Activated CD4-positive, alpha-beta T cell treated with anti-CD3 and anti-CD28 coated beads for 36 hours (primary cell): ENCODE data around the gene KLHL26. TPM values are rescaled to one million over a fixed set of nuclear protein-coding genes. Genes with fewer than 3 reads are reported as not detected.

Experiments used
- ATAC-seq: fragments of 200-7000 bp; cut with Tn5 transposase; one replicate; pipeline ENCODE4 v1.10.0; 2021; ENCODE audit warnings: mild to moderate bottlenecking, moderate library complexity
- CTCF ChIA-PET: fragments of 350-600 bp; sonication (Branson Sonifier 250); formaldehyde crosslinking; loops from one replicate; lab custom pipeline; 2021; ENCODE audit warnings: antibody characterized with exemption; lab: Charles Lee
- POLR2A ChIA-PET: fragments of 350-600 bp; sonication (Branson Sonifier 250); formaldehyde crosslinking; loops from one replicate; lab custom pipeline; 2021; ENCODE audit warnings: antibody characterized with exemption, inconsistent platforms; lab: Charles Lee
- DNase-seq: peaks from one replicate; pipeline ENCODE4 v3.0.0-alpha.2; 2020
- H3K27ac Mint-ChIP-seq: one replicate; pipeline ENCODE4 v1.8.0; 2021; ENCODE audit warnings: mixed read lengths
- H3K27me3 Mint-ChIP-seq: one replicate; pipeline ENCODE4 v1.8.0; 2021; ENCODE audit warnings: mixed read lengths
- H3K36me3 Mint-ChIP-seq: one replicate; pipeline ENCODE4 v1.8.0; 2021; ENCODE audit warnings: low read depth, mixed read lengths
- H3K4me1 Mint-ChIP-seq: one replicate; pipeline ENCODE4 v1.8.0; 2021; ENCODE audit warnings: mixed read lengths
- H3K4me3 Mint-ChIP-seq: one replicate; pipeline ENCODE4 v1.8.0; 2021; ENCODE audit warnings: mild to moderate bottlenecking, moderate library complexity, mixed read lengths
- H3K9me3 Mint-ChIP-seq: one replicate; pipeline ENCODE4 v1.8.0; 2021; ENCODE audit warnings: low read depth, mixed read lengths
- intact Hi-C, 2 experiments: fragments of 100-400 bp; cut with DNase I in 1 of 2; cut with micrococcal nuclease in 1 of 2; formaldehyde crosslinking; loops; one replicate each; pipeline versions ENCODE4 v1.14.2 to v1.15.1; 2022 to 2024; cut with DNase I, micrococcal nuclease
- total RNA-seq, 2 experiments: library from RNA; stranded (reverse); gene quantifications; one replicate each; pipeline ENCODE4 v1.2.3, GENCODE V29; 2021

The KLHL26 gene
- total RNA-seq, 2 experiments from 2014 or later, result 9.9 to 11.9 TPM

DNA sequence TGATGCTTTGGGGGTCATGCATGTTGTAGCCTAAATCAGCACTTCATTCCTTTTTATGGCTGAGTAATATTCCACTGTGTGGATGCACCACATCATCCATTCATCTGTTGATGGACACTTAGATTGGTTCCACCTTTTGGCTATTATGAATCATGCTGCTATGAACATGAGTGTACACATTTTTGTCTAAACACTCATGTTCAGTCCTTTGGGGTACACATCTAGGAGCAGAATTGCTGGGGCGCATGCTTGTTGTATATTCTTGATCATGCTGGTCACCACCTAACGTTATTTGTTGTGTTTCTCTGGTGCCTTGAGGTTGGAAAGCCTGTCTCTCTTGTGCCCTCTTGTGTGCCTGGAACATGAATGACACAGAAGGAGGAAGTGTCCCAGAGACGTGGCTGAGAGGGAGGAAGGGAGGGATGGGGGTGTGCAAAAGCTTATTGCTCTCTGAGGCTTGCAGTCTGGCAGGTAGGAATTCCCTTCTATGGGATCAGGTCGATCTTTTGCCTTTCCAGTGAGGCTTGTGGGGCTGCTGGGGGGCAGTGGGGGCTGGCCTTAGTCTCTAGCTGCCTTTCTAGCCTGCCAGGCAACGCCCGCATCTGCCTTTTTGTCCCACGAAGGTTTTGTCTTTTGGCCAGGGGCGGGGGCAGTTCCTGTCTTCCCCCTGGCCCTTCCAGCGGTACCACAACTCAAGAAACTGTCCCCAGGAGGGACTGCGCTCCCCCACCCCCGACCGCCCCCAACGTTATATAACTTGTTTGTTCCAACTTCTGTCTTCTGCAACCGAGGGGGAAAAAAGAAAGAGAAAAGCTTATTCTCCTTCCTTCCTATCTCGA is 7.6 kb downstream of the KLHL26 start:
- no peak overlapping the region for H3K27ac Mint-ChIP-seq
- no peaks in the 10 kb centered on the region for H3K9me3 Mint-ChIP-seq
- no peak for ATAC-seq
- intact Hi-C loops, result no loop called here
- ChIA-PET POLR2A (no interaction called here), CTCF (no interaction called here)
- H3K27me3 Mint-ChIP-seq, result no peaks in the 10 kb centered on the region
- H3K4me3 Mint-ChIP-seq, result no peak overlapping the region
- DNase-seq, result no peak
- peaks cover 21% of the 10 kb centered on the region for H3K4me1 Mint-ChIP-seq
- H3K36me3 Mint-ChIP-seq, result peaks cover 9% of the 10 kb centered on the region

DNA sequence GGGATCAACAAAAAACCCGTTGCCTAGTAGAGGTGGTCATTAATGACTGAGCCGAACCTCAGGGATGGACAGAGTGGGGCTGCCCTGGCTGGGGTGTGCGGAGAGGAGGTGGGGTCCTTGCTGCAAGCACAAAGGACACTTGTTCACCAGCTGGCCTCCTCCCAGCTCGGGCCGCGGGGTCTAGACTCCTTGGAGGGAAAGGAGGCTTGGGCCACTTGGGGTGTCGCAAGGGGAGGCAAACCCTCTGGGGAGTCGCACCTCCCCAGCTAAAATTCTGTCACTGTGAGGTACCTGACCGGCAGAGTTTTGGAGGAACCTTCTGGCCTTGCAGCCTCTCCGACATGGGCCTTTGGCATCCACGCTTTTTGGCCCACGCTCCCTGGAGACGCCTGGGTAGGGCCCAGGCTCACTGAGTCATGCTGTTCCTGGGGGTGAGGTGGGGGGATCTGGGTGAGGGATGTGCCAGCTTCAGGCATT is 8.2 kb downstream of the KLHL26 start:
- no peaks in the 10 kb centered on the region for H3K27me3 Mint-ChIP-seq
- peaks cover 9% of the 10 kb centered on the region for H3K36me3 Mint-ChIP-seq
- H3K4me1 Mint-ChIP-seq, result peaks cover 19% of the 10 kb centered on the region
- DNase-seq (no peak), ATAC-seq (no peak)
- no peaks in the 10 kb centered on the region for H3K9me3 Mint-ChIP-seq
- intact Hi-C loops, result no loop called here
- POLR2A ChIA-PET, result no interaction called here
- H3K4me3 Mint-ChIP-seq, result no peak overlapping the region
- no peak overlapping the region for H3K27ac Mint-ChIP-seq
- CTCF ChIA-PET, result no interaction called here

DNA sequence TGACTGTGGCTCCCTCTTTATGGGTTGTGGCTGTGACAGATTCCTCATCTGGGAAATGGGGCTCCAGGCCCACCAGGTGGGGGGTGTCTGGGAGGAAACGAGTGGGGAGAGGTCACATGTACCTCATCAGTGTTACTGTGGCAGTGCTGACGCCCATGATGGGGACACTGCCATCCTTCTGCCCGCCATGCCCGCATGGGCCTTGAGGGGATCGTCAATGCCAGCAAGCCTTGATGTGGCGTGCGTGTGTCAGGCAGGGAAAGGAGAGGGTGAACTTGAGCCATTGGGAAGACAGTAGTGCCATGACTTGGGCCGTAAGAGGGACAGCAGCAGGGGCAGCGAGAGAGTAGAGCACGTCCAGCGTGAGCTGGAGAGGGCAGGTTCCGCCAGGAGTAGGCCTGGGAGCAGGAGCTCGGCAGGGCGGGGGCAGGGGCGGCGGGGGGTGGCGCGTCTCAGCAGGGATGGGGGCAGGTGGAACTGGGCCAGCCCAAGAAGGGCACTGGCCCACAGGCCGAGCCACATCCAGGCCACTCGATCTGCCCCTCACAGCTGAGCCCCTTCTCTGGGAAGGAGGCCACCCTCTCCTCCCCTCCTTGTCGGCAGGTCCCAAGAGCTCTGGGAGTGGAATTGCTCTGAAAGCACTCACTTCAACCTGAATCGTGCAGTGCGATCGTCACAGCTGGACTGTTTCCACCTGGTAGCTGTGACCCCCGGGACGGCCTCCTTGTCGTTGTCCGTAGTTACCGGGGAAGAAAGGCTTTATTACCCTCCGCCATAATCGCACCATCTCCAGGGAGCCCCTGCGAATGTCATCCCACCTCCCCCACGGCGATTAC is 9.9 kb downstream of the KLHL26 start:
- ChIA-PET POLR2A (no interaction called here), CTCF (no interaction called here)
- H3K4me3 Mint-ChIP-seq, result no peak overlapping the region
- no peak for ATAC-seq
- H3K27ac Mint-ChIP-seq, result no peak overlapping the region
- H3K9me3 Mint-ChIP-seq, result no peaks in the 10 kb centered on the region
- H3K27me3 Mint-ChIP-seq, result no peaks in the 10 kb centered on the region
- peaks cover 19% of the 10 kb centered on the region for H3K4me1 Mint-ChIP-seq
- DNase-seq, result no peak
- intact Hi-C loops, result no loop called here
- peaks cover 9% of the 10 kb centered on the region for H3K36me3 Mint-ChIP-seq

DNA sequence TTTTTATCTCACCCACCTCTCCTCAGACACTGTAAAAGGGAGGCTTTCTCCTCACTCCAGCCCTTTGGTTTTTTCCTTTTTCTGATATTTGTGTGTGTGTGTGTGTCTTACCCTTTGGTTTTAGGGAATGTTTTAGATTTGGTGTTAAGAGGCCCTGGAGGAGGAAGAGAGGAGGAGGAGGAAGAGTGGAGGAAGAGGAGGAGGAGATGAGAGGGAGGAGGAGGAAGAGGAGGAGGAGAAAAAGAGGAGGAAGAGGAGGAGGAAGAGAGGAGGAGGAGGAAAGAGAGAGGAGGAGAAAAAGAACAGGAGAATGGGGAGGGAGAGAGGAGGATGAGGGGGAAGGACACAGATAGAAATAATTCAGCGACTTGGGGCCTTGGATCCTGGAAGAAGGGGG is 10.5 kb downstream of the KLHL26 start:
- no peak for DNase-seq
- ChIA-PET POLR2A (no interaction called here), CTCF (no interaction called here)
- ATAC-seq, result no peak
- Mint-ChIP-seq H3K4me3 (no peak overlapping the region), H3K36me3 (peaks cover 9% of the 10 kb centered on the region), H3K27ac (no peak overlapping the region), H3K9me3 (no peaks in the 10 kb centered on the region), H3K4me1 (peaks cover 19% of the 10 kb centered on the region), H3K27me3 (no peaks in the 10 kb centered on the region)
- intact Hi-C loops, result no loop called here

DNA sequence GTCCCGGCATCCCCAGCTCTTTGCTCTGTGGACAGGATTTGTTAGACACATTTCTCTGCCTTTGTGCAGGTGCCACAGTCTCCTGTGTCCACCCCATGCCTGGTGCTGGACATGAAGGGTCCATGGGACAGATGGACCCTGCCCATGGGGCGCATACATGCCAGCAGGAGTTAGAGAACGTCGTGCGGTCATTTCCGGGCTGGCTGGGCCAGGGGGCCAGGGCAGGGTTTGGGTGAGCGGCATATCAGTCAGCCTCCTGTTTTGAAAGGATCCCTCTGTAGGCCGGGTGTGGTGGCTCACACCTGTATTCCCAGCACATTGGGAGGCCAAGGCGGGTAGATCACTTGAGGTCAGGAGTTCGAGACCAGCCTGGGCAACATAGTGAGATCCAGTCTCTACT is 11.0 kb downstream of the KLHL26 start:
- no peaks in the 10 kb centered on the region for H3K27me3 Mint-ChIP-seq
- ATAC-seq (no peak), DNase-seq (no peak)
- no peaks in the 10 kb centered on the region for H3K9me3 Mint-ChIP-seq
- intact Hi-C loops, result no loop called here
- H3K27ac Mint-ChIP-seq, result no peak overlapping the region
- H3K4me3 Mint-ChIP-seq, result no peak overlapping the region
- POLR2A ChIA-PET, result no interaction called here
- H3K4me1 Mint-ChIP-seq, result peaks cover 19% of the 10 kb centered on the region
- CTCF ChIA-PET, result no interaction called here
- H3K36me3 Mint-ChIP-seq, result peaks cover 9% of the 10 kb centered on the region

DNA sequence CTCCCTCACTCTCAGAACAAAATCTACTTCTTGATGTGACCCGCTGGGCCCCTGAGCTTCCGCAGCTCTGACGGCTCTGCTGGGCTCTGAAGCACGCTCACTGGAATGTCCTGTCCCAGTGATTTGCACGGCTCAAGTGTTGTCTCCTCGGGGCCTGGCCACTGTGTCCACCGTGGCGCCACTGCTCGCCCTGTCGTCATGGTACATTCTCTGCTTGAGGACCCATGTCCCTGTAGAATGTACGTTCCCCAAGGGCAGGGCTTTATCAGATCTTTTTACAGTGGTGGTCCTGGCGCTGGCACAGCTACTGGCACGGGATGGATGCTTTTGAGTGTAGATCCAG is 12.1 kb downstream of the KLHL26 start:
- ATAC-seq, result no peak
- intact Hi-C loops, result no loop called here
- Mint-ChIP-seq H3K27me3 (no peaks in the 10 kb centered on the region), H3K4me1 (peaks cover 17% of the 10 kb centered on the region), H3K36me3 (peaks cover 6% of the 10 kb centered on the region), H3K27ac (no peak overlapping the region), H3K9me3 (no peaks in the 10 kb centered on the region), H3K4me3 (no peak overlapping the region)
- ChIA-PET CTCF (no interaction called here), POLR2A (no interaction called here)
- DNase-seq, result no peak

DNA sequence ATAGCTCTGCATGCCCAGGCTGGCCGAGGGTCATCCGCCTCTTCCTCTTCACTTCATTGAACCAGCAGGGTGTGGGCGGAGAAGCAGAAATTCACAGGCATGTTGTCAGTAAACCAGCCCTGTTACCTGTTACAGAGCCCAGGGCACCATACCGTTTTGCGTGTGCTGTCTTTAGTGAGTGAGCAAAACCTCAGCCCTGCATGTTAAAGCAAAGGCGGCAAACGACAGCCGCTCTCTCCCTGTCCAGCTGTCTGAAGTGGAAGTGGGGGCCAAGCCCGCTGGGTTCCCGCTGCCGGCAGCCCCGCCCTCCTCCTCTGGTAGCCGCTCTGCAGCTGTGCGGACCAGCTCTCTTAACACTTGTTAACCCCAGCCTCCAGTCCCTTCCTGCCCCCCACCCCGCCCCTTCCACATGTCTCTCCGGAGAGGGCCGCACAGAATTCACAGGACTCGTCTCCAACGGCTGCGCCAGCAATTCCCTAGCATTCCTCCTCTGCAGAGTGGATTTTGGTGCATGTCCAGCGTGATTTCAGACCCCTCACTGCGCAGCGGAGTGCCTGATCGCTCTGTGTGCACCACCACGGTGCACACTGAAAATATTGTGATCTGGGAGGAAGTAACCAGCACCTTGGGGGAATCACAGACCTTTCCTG is 12.7 kb downstream of the KLHL26 start:
- no peaks in the 10 kb centered on the region for H3K9me3 Mint-ChIP-seq

DNA sequence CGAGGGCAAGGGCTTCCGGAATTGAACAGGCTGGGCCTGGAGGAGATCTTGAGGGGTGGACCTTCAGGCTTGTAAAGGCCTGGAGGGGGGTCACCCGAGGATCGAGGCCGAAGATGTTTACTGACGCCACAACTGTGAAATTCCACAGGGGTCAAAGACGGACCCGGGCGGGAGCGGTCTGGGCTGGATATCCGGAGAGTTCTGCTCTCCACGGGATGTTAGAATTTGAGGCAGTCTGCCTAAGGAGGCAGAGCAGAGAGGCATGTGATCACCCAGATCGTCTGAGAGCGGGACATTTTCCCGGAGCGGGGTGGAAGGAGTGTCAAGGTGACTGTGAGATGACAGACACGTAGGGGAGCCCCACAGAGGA is 13.2 kb downstream of the KLHL26 start:
- peaks cover 4% of the 10 kb centered on the region for H3K36me3 Mint-ChIP-seq
- CTCF ChIA-PET, result no interaction called here
- no peak overlapping the region for H3K27ac Mint-ChIP-seq
- H3K9me3 Mint-ChIP-seq, result no peaks in the 10 kb centered on the region
- intact Hi-C loops, result no loop called here
- ATAC-seq (no peak), DNase-seq (no peak)
- H3K27me3 Mint-ChIP-seq, result no peaks in the 10 kb centered on the region
- H3K4me3 Mint-ChIP-seq, result no peak overlapping the region
- POLR2A ChIA-PET, result no interaction called here
- peaks cover 11% of the 10 kb centered on the region for H3K4me1 Mint-ChIP-seq

More for the DNA sequence above, 12.7 kb downstream of the KLHL26 start:
- DNase-seq, result no peak
- no peak for ATAC-seq
- intact Hi-C loops, result no loop called here
- Mint-ChIP-seq H3K27ac (no peak overlapping the region), H3K27me3 (no peaks in the 10 kb centered on the region), H3K4me3 (no peak overlapping the region), H3K36me3 (peaks cover 4% of the 10 kb centered on the region), H3K4me1 (peaks cover 12% of the 10 kb centered on the region)
- CTCF ChIA-PET, result no interaction called here
- POLR2A ChIA-PET, result no interaction called here

DNA sequence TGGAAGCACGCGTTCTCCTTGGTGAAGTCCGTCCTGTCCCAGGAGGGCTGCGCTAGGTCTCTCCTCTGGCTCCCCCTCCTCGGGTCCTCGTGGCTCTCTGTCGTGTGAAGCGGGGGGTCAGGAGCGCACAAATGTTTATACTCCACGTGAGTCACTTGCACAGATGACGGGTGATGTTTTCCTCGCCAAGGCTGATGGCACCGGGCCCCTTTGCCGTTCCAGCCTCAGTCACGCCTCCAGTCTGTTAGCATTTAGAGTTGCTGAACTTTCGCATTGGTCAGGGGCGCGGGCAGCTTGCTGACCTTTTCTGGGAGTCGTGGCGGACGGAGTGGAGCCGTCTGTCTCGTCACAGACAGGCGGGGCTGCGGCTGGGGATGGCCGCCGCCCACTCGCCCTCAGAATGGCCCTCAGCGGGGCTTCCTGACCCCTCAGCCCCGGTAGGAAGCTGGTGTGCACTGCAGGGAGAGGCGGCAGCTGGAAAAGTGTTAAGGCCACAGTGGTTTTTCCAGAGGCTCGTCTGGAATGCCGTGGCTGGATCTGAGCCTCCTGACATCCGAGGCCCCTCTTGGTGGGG is 13.7 kb downstream of the KLHL26 start:
- H3K4me1 Mint-ChIP-seq, result peaks cover 11% of the 10 kb centered on the region
- no peaks in the 10 kb centered on the region for H3K27me3 Mint-ChIP-seq
- H3K9me3 Mint-ChIP-seq, result no peaks in the 10 kb centered on the region
- CTCF ChIA-PET, result interaction anchor here (0.7 kb wide), 1 partner anchor 63 kb away, joined by 3 read pairs; no protein-coding TSS in a partner anchor
- DNase-seq, result no peak
- no peak for ATAC-seq
- POLR2A ChIA-PET, result no interaction called here
- H3K27ac Mint-ChIP-seq, result no peak overlapping the region
- no peak overlapping the region for H3K4me3 Mint-ChIP-seq
- H3K36me3 Mint-ChIP-seq, result peaks cover 4% of the 10 kb centered on the region
- intact Hi-C loops, result no loop called here

DNA sequence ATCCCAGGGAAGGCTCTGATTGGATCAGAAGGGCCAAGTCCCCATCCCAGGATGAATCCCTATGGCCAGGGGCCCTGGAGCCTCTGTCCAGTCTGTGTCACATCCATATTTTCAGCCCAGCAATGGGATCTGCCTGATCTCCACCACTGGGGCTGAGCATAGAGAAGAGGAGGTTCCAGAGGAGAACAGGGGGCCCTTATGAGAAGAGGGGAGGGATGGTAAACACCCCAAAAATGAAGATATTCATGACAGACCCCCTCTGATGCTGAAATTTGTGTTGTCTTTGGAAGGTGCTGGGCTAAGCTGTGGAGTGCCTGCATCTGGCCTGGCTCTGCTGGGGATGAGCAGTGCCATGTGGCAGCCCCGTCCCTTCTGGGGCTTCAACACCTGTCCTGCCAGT is 14.5 kb downstream of the KLHL26 start:
- ChIA-PET POLR2A (no interaction called here), CTCF (no interaction called here)
- H3K36me3 Mint-ChIP-seq, result peaks cover 4% of the 10 kb centered on the region
- no peaks in the 10 kb centered on the region for H3K9me3 Mint-ChIP-seq
- H3K4me3 Mint-ChIP-seq, result no peak overlapping the region
- DNase-seq (no peak), ATAC-seq (no peak)
- peaks cover 11% of the 10 kb centered on the region for H3K4me1 Mint-ChIP-seq
- H3K27me3 Mint-ChIP-seq, result no peaks in the 10 kb centered on the region
- no peak overlapping the region for H3K27ac Mint-ChIP-seq
- intact Hi-C loops, result no loop called here

DNA sequence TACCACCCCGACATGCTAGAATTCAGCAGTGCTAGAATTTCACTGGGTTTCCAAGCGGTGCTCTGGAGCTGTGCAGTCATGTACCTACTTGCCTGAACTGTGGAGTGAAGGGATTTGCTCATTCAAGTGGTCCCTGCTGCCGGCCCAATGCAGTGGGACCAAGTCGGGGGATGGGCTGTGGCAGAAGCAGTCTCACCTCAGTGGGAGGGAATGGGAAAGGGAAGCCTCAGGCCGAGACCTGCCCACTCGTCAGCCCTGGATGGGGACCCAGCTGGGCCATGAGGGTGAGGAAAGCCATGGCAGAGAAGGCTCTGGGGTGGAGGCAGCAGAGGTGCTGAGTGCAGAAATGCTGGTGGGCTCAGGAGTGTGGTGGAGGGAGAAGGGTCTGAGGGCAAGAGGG is 14.9 kb downstream of the KLHL26 start:
- ATAC-seq (no peak), DNase-seq (no peak)
- ChIA-PET POLR2A (no interaction called here), CTCF (no interaction called here)
- Mint-ChIP-seq H3K4me3 (no peak overlapping the region), H3K4me1 (peaks cover 11% of the 10 kb centered on the region), H3K27ac (no peak overlapping the region), H3K36me3 (peaks cover 3% of the 10 kb centered on the region), H3K9me3 (no peaks in the 10 kb centered on the region), H3K27me3 (no peaks in the 10 kb centered on the region)
- intact Hi-C loops, result no loop called here
